IMR-90 (cell line): ENCODE data around the gene TEKT5.

Source experiments
- BHLHE40 ChIP-seq: fragments of 150-350 bp; IDR thresholded peaks from 2 replicates; pipeline ENCODE4 v1.6.1; 2016; ENCODE audit warnings: mild to moderate bottlenecking, low read depth, low read length
- CTCF ChIP-seq: conservative IDR thresholded peaks from 2 replicates; pipeline ENCODE4 v1.5.1; 2012; ENCODE audit warnings: mild to moderate bottlenecking, low read depth, low read length, improper control_type of control experiment
- MXI1 ChIP-seq: IDR thresholded peaks from 2 replicates; pipeline ENCODE4 v1.6.1; 2012; ENCODE audit warnings: low read depth, mild to moderate bottlenecking, low read length, moderate library complexity, borderline replicate concordance
- POLR2A ChIP-seq: IDR thresholded peaks from 2 replicates; pipeline ENCODE4 v1.6.1; 2012; ENCODE audit warnings: mild to moderate bottlenecking, low read depth, low read length
- RCOR1 ChIP-seq: IDR thresholded peaks from 2 replicates; pipeline ENCODE4 v1.6.1; 2012; ENCODE audit warnings: mild to moderate bottlenecking, low read length, improper control_type of control experiment; ENCODE audit not compliant: insufficient replicate concordance
- SMC3 ChIP-seq: fragments of 150-350 bp; IDR thresholded peaks from 2 replicates; pipeline ENCODE4 v1.6.1; 2016; ENCODE audit warnings: low read depth, mild to moderate bottlenecking, antibody characterized with exemption, low read length, moderate library complexity
- USF2 ChIP-seq: fragments of 150-350 bp; IDR thresholded peaks from 2 replicates; pipeline ENCODE4 v1.6.1; 2017; ENCODE audit warnings: mild to moderate bottlenecking, antibody characterized with exemption, low read length, low read depth

- TF ChIP-seq CTCF (no peak), SMC3 (no peak), POLR2A (no peak), MXI1 (no peak), USF2 (no peak), BHLHE40 (no peak), RCOR1 (no peak)
These were observed 59.2 kb downstream of the TEKT5 start for GRCh38 chr16:10635365-10636021.
